Activated naive CD8-positive, alpha-beta T cell treated with anti-CD3 and anti-CD28 coated beads for 36 hours (primary cell): ENCODE data around the gene ESRRA. TPM values are rescaled to one million over a fixed set of nuclear protein-coding genes. Genes with fewer than 3 reads are reported as not detected.
"Not testable (repeated sequence)": the region's sequence is repeated elsewhere in the genome, so short reads cannot be mapped to it uniquely, and the experiment has no call there.

Experiments
- DNase-seq: peaks from one replicate; pipeline ENCODE4 v3.0.0; 2021
- H3K27ac Mint-ChIP-seq: one replicate; pipeline ENCODE4 v1.8.0; 2022; ENCODE audit warnings: mild to moderate bottlenecking, moderate library complexity, mixed read lengths
- H3K27me3 Mint-ChIP-seq: one replicate; pipeline ENCODE4 v1.8.0; 2022; ENCODE audit warnings: mild to moderate bottlenecking, mixed read lengths
- H3K36me3 Mint-ChIP-seq: one replicate; pipeline ENCODE4 v1.8.0; 2021; ENCODE audit warnings: mild to moderate bottlenecking, mixed read lengths
- H3K4me1 Mint-ChIP-seq: one replicate; pipeline ENCODE4 v1.8.0; 2021; ENCODE audit warnings: mixed read lengths
- H3K4me3 Mint-ChIP-seq: one replicate; pipeline ENCODE4 v1.8.0; 2022; ENCODE audit warnings: mild to moderate bottlenecking, moderate library complexity, mixed read lengths
- H3K9me3 Mint-ChIP-seq: one replicate; pipeline ENCODE4 v1.8.0; 2022; ENCODE audit warnings: mixed read lengths
- total RNA-seq, 2 experiments: library from RNA; stranded (reverse); gene quantifications; one replicate each; pipeline ENCODE4 v1.2.3, GENCODE V29; 2021

Gene ESRRA
- total RNA-seq, 2 experiments from 2014 or later, result 46.5 to 46.9 TPM

DNA sequence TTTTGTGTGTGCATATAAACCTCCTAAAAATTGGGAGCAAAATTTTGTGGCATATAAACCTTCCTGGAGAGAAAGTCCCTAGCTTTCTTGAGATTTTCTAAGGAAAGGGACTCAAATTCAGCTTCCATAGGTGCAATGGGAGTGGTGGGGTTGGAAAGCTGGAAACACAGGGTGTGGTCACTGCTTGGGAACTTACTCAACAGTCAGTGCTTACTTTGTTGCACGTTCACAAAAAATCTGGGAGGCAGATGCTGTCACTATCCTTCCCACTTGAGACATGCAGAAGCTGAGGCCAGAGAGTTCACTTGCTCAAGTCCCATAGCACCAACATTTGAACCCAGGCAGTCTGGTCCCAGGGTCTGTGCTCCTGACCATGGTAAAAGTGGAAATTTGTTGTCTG lies 9.1 kb upstream of the ESRRA start:
- no peaks in the 10 kb centered on the region for H3K9me3 Mint-ChIP-seq
- no peak for DNase-seq
- H3K27ac Mint-ChIP-seq, result no peak overlapping the region
- H3K4me3 Mint-ChIP-seq, result no peak overlapping the region
- peaks cover 22% of the 10 kb centered on the region for H3K4me1 Mint-ChIP-seq
- no peaks in the 10 kb centered on the region for H3K36me3 Mint-ChIP-seq
- peaks cover 89% of the 10 kb centered on the region for H3K27me3 Mint-ChIP-seq

DNA sequence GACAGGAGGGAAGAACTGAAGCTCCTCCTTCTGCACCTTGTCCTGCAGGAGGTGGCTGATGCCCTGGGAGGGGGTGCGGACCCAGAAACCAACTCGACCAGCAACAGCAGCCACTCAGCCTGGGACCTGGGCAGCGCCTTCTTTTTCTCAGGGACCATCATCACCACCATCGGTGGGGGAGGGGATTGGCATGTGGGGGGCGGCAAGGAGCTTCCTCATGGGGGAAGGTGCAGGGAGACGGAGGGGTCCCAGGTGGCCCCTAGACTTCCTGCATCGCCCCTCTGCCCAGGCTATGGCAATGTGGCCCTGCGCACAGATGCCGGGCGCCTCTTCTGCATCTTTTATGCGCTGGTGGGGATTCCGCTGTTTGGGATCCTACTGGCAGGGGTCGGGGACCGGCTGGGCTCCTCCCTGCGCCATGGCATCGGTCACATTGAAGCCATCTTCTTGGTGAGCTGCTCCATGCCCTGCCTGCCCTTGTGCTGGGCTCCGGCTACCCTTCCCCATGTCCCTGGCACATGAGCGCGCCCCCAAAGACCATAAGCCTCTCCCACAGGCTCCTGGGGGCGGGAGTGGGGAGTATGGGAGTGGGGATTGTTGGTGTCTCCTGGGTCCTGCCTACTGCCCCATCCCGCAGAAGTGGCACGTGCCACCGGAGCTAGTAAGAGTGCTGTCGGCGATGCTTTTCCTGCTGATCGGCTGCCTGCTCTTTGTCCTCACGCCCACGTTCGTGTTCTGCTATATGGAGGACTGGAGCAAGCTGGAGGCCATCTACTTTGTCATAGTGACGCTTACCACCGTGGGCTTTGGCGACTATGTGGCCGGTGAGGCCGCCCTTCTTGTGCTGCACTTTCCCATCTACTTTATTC lies 8.3 kb upstream of the ESRRA start:
- peaks cover 22% of the 10 kb centered on the region for H3K4me1 Mint-ChIP-seq
- no peak overlapping the region for H3K4me3 Mint-ChIP-seq
- H3K9me3 Mint-ChIP-seq, result no peaks in the 10 kb centered on the region
- no peaks in the 10 kb centered on the region for H3K36me3 Mint-ChIP-seq
- peaks cover 97% of the 10 kb centered on the region for H3K27me3 Mint-ChIP-seq
- no peak for DNase-seq
- H3K27ac Mint-ChIP-seq, result no peak overlapping the region

DNA sequence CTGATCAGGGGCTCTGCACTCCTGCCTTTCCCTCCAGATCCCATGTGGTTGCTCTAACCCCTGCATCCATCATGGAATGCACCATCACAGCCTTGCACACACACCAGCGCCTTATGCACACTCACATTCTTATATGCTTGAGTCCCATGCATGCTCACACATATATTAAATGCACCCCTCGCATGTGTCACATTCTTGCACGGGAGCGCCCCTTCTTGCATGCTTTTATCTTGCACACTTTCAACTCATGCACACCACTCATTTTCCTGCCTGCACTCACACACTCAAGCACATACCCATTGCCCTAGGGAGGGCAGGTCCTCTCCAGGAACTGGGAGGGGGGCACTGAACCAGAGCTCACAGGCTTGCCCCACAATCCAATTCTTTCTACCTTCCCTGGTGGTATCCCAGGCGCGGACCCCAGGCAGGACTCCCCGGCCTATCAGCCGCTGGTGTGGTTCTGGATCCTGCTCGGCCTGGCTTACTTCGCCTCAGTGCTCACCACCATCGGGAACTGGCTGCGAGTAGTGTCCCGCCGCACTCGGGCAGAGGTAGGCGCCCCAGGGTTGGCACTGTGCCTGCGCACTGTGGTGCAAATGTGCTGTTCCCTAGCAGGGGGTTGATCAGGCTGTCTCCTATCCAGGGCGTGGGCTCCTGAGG lies 7.5 kb upstream of the ESRRA start:
- H3K4me1 Mint-ChIP-seq, result peaks cover 18% of the 10 kb centered on the region
- DNase-seq, result no peak
- no peaks in the 10 kb centered on the region for H3K9me3 Mint-ChIP-seq
- H3K27ac Mint-ChIP-seq, result no peak overlapping the region
- peaks cover 97% of the 10 kb centered on the region for H3K27me3 Mint-ChIP-seq
- no peak overlapping the region for H3K4me3 Mint-ChIP-seq
- H3K36me3 Mint-ChIP-seq, result no peaks in the 10 kb centered on the region

DNA sequence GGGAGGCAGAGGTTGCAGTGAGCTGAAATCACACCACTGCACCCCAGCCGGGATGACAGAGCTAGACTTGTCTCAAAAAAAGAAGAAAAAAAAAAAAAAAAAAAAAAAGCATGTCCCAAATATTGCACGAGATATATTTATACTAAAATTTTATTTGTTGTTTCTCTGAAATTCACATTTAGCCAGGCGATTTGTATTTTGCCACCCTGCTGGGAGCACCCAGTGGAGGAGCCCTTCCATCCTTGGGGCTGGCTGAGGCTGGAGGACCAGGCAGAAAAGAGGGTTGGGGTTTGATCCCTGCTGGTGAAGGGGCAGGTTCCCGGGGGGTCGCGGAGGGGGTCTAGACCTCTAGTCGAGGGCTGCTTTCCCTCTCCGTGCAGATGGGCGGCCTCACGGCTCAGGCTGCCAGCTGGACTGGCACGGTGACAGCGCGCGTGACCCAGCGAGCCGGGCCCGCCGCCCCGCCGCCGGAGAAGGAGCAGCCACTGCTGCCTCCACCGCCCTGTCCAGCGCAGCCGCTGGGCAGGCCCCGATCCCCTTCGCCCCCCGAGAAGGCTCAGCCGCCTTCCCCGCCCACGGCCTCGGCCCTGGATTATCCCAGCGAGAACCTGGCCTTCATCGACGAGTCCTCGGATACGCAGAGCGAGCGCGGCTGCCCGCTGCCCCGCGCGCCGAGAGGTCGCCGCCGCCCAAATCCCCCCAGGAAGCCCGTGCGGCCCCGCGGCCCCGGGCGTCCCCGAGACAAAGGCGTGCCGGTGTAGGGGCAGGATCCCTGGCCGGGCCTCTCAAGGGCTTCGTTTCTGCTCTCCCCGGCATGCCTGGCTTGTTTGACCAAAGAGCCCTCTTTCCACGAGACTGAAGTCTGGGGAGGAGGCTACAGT lies 6.1 kb upstream of the ESRRA start:
- no peaks in the 10 kb centered on the region for H3K9me3 Mint-ChIP-seq
- H3K27ac Mint-ChIP-seq, result no peak overlapping the region
- DNase-seq, result no peak
- H3K36me3 Mint-ChIP-seq, result no peaks in the 10 kb centered on the region
- peaks cover 23% of the 10 kb centered on the region for H3K4me1 Mint-ChIP-seq
- H3K27me3 Mint-ChIP-seq, result peaks cover 88% of the 10 kb centered on the region
- H3K4me3 Mint-ChIP-seq, result peak overlapping the region; percentile 45

GRCh38 chr11:64299847-64300648 lies 5.3 kb upstream of the ESRRA start, which contains the start of gene CATSPERZ:
Gene CATSPERZ, plus strand, starts transcription at chr11:64300358. Its CDS starts 53 bp downstream, at chr11:64300411.
- Mint-ChIP-seq H3K27ac (no peak within 1 kb of the TSS), H3K27me3 (peaks cover 80% of the 10 kb centered on the region), H3K9me3 (no peaks in the 10 kb centered on the region), H3K4me1 (peaks cover 28% of the 10 kb centered on the region), H3K4me3 (peak within 1 kb of the TSS; percentile 61), H3K36me3 (no peaks in the 10 kb centered on the region)
- DNase-seq, result no peak

DNA sequence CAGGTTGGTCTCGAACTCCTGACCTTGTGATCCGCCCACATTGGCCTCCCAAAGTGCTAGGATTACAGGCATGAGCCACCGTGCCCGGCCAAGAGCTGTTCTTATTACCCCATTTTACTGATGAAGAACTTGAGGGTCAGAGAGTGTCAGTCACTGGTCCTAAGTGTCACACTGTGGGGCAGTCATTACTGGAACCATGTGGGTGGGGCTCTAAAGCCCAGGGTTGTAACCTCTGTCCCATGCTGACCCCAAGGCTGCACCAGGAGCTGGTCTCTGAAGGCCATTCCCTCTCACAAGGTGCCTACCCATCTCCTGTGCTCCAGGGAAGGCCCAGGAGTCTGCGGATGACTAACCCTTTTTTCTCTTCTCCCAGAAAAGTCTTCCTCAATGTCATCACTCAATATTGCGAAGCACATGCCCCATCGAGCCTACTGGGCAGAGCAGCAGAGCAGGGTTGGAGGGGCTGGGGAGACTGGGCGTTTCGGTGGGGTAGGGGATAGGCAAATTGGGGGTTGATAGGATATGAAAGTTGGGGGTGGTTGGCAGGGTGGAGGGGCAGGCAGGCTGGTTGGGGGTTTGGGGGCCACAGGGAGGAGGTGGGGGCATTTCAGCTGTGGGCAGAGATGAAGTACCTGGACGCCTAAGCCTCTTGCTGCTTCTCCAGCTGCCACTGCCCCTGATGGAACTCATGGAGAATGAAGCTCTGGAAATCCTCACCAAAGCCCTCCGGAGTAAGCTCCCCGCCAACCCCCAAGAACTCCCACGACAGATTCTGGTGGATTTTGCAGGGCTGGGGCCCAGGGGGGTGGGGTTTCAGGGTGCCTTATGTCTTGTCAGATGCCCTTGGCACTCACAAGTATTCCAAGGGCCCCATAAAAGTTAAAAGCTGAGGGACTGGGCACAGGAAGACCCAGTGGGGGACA lies 2.0 kb upstream of the ESRRA start:
- no peak overlapping the region for H3K27ac Mint-ChIP-seq
- H3K4me3 Mint-ChIP-seq, result peak overlapping the region; percentile 86
- H3K4me1 Mint-ChIP-seq, result peaks cover 31% of the 10 kb centered on the region
- no peaks in the 10 kb centered on the region for H3K9me3 Mint-ChIP-seq
- H3K36me3 Mint-ChIP-seq, result peaks cover 14% of the 10 kb centered on the region
- H3K27me3 Mint-ChIP-seq, result peaks cover 46% of the 10 kb centered on the region
- no peak for DNase-seq

DNA sequence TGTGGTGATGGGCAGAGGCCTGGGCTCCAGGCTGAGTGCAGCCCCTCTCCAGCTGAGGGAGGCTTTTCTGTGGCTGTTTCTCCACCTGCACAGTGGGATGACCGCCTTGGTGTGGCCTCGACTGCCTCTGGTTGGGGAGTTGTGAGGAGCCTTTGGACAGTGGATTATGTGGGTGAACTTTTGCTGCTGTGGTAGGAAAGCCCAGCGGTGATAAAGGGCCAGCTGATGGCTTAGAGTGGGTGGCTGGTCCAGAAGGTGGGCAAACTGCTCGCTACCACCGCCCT lies 1.4 kb upstream of the ESRRA start:
- peaks cover 31% of the 10 kb centered on the region for H3K4me1 Mint-ChIP-seq
- H3K27ac Mint-ChIP-seq, result peak overlapping the region; percentile 98
- no peak for DNase-seq
- peaks cover 40% of the 10 kb centered on the region for H3K27me3 Mint-ChIP-seq
- H3K36me3 Mint-ChIP-seq, result peaks cover 14% of the 10 kb centered on the region
- H3K4me3 Mint-ChIP-seq, result peak overlapping the region; percentile 86
- no peaks in the 10 kb centered on the region for H3K9me3 Mint-ChIP-seq

GRCh38 chr11:64304316-64305072 lies 830 bp upstream of the ESRRA start:
- peak overlapping the region; percentile 98 for H3K27ac Mint-ChIP-seq
- H3K4me1 Mint-ChIP-seq, result peaks cover 31% of the 10 kb centered on the region
- peaks cover 35% of the 10 kb centered on the region for H3K27me3 Mint-ChIP-seq
- peak overlapping the region; percentile 86 for H3K4me3 Mint-ChIP-seq
- peak; percentile 94 for DNase-seq
- H3K9me3 Mint-ChIP-seq, result no peaks in the 10 kb centered on the region
- H3K36me3 Mint-ChIP-seq, result peaks cover 14% of the 10 kb centered on the region

DNA sequence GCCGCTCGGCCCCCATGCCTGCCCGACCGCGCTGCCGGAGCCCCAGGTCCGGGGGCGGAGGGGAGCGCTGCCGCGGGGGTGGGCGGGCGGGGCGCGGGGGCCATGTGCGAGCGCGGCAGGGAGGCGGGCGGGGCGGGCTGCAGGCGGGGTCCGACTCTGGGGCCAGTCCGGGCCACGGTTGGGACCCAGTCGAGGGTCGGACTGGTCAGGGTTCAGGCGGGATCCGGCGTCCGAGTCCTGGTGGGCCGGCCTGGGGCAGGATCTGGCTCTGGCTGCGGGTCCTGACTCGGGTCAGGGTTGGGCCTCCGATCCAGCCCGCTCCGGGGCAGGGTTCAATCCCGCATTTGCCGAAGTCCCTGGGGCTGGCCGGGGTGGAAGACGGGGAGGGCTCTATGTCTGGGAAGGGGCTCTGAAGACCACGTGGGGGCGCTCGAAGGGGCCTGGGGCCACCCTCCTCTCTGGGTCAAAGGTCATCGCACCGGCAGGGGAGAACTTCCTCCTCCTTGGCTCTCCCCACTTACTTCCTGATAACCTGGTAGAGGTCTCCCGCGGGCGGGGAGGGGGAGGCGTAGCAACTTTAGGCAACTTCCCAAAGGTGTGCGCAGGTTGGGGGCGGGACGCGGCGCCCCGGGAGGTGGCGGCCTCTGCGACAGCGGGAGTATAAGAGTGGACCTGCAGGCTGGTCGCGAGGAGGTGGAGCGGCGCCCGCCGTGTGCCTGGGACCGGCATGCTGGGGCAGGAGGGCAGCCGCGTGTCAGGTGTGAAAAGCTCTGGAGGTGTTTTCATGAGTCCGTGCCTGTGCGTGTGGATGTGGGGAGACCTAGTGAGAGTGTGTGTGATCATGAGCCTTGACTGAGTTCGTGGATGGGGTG lies 603 bp downstream of the ESRRA start:
- Mint-ChIP-seq H3K27me3 (peaks cover 21% of the 10 kb centered on the region), H3K9me3 (no peaks in the 10 kb centered on the region), H3K4me1 (peaks cover 27% of the 10 kb centered on the region), H3K36me3 (peaks cover 17% of the 10 kb centered on the region), H3K27ac (peak overlapping the region; percentile 96), H3K4me3 (peak overlapping the region; percentile 98)
- DNase-seq, result peak; percentile 76

DNA sequence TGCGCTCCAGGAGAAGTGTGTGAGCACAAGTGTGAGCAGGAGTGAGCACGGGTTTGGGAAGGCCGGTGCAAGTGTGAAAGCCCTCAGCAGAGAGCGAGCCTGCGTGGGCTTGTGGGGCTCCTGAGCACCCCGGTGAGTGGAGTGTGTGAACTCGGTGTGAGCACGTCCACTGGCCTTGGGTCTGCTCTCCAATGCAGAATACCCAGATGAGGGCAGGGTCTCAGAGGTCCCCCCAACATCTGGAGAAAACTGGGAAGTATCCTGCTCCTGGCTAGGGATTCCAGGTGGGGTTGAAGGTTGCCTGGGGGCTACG lies 1.2 kb downstream of the ESRRA start:
- Mint-ChIP-seq H3K9me3 (no peaks in the 10 kb centered on the region), H3K27me3 (peaks cover 15% of the 10 kb centered on the region), H3K4me3 (peak overlapping the region; percentile 98), H3K4me1 (peaks cover 27% of the 10 kb centered on the region), H3K27ac (peak overlapping the region; percentile 96), H3K36me3 (peaks cover 17% of the 10 kb centered on the region)
- no peak for DNase-seq

DNA sequence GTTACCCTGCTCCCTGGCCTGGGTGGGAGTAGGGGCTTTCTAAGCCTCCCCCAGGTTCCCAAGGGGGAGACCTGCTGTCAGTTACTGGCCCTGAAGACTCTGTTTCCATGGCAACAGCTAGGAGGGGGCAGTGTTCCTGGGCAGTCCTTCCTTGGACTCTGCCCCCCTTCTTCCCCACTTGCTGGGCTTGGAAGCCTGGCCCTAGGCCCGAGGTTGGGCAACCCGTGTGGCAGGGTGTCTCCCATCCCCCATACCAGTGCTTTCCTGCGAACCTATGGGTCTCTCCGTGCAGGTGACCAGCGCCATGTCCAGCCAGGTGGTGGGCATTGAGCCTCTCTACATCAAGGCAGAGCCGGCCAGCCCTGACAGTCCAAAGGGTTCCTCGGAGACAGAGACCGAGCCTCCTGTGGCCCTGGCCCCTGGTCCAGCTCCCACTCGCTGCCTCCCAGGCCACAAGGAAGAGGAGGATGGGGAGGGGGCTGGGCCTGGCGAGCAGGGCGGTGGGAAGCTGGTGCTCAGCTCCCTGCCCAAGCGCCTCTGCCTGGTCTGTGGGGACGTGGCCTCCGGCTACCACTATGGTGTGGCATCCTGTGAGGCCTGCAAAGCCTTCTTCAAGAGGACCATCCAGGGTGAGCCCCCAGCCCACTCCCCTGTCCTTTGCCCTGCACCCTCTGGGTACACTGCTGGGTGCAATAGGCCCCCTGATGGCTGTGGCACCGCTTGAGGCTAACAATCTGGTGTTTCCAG lies 1.7 kb downstream of the ESRRA start:
- Mint-ChIP-seq H3K27ac (peak overlapping the region; percentile 96), H3K36me3 (peaks cover 17% of the 10 kb centered on the region), H3K9me3 (no peaks in the 10 kb centered on the region), H3K4me3 (peak overlapping the region; percentile 98), H3K27me3 (peaks cover 10% of the 10 kb centered on the region), H3K4me1 (peaks cover 27% of the 10 kb centered on the region)
- DNase-seq, result no peak

DNA sequence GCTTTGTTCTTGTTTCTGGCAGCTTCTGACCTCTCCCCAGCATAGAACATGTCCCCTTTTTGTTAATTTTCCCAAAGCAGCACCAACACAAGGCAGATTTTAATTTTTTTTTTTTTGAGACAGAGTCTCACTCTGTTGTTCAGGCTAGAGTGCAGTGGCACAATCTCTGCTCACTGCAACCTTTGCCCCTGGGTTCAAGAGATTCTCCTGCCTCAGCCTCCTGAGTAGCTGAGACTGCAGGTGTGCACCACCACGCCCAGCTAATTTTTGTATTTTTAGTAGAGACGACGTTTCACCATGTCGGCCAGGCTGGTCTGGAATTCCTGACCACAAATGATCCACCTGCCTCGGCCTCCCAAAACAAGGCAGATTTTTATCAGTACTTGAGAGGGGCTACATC lies 2.5 kb downstream of the ESRRA start:
- H3K36me3 Mint-ChIP-seq, result peaks cover 17% of the 10 kb centered on the region
- not testable (repeated sequence) for DNase-seq, H3K27me3 Mint-ChIP-seq, H3K9me3 Mint-ChIP-seq
- H3K27ac Mint-ChIP-seq, result peak overlapping the region; percentile 7
- H3K4me3 Mint-ChIP-seq, result peak overlapping the region; percentile 22
- peaks cover 31% of the 10 kb centered on the region for H3K4me1 Mint-ChIP-seq
